Stimulated activated CD4-positive, alpha-beta T cell treated with anti-CD3 and anti-CD28 coated beads, Interleukin-2, amount 100 ng/mL, for 24 hours (primary cell): ENCODE results near the gene PDE4D.

Source experiments
- DNase-seq, 2 donors: peaks; one replicate each; pipeline ENCODE4 v3.0.0-alpha.2; 2020

Gene PDE4D

GRCh38 chr5:59542306-59542705 lies 351.2 kb downstream of the PDE4D start:
- DNase-seq = no peak

DNA sequence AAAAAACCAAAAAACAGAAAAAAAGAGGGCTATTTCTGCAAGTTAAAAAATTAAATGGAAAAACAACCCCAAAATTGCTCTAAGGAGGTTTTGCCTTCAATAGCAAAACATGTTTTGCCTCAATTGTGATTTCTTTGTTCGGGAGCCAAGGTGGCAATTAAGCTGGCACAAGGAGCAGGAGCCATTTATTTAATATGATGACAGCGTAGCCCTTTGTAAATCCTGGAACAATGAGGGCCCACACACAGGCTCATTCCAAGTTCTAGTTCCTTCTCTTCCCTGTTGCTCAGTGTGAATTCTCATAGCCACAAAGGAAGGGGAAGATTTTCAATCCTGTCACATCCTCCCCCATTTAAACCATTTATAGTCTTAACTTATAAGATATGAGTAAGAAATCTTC lies 353.2 kb downstream of the PDE4D start:
- DNase-seq = no peak

- DNase-seq = no peak
These were observed 354.8 kb downstream of the PDE4D start for GRCh38 chr5:59538750-59539121.

- DNase-seq = no peak
These were observed 355.4 kb downstream of the PDE4D start for GRCh38 chr5:59537961-59538749.

DNA sequence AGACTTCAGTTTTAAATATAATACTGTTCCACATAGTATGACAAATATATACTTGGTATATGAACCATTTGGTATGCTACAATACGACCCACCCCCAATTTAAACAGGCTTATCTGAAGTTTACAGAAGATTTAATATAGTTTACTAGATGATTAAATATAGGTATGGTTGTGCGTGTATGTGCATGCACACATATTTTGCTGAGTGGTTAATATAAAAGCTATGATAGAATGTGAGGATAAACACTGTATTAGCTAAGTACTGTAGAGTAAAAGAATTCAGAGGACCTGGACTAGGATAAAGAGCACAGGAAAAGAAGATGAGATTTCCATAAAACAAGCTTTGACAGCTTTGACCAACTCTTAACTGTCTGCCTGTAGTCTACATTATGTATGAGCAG lies 356.7 kb downstream of the PDE4D start:
- no peak for DNase-seq

DNA sequence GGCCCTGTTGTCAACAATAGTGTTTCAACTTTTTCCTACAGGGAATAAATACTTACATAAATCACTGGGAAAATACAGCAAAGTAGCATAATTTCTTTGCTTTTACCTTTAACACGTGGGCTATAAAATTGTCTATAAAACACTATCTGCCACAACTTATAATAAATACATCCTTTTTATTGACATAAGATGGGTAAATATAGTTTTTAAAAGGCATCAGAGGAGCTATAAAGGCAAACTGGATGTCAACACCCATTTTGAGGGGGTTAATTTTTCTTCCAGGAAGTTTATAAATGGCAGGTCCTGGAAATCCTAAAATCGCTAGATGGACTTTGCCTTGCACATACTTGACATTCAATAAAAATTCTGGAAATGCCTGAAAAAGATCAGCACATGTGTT lies 358.0 kb downstream of the PDE4D start:
- DNase-seq = no peak

DNA sequence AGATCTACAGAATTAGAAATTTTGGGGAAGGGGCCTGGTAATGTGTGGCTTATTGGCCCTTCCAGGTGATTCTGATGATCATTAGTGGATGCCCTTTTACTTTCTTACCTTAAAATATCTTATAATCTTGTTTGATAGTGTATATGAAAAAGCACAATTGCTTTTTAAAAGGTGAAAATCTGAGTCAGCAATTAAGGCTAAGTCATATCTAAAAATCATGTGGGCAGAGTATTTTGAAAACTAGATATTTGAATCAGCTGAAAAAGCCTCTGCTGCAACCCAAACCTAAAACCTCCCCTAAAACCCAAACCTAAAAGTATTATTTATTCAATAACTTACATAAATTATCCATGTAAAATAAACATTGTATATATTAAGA lies 359.8 kb downstream of the PDE4D start:
- DNase-seq = no peak

- DNase-seq = no peak
These were observed 360.4 kb downstream of the PDE4D start for GRCh38 chr5:59532979-59533729.

GRCh38 chr5:59529239-59529638 lies 364.3 kb downstream of the PDE4D start:
- DNase-seq = no peak

GRCh38 chr5:59528202-59528862 lies 365.2 kb downstream of the PDE4D start:
- DNase-seq = no peak

DNA sequence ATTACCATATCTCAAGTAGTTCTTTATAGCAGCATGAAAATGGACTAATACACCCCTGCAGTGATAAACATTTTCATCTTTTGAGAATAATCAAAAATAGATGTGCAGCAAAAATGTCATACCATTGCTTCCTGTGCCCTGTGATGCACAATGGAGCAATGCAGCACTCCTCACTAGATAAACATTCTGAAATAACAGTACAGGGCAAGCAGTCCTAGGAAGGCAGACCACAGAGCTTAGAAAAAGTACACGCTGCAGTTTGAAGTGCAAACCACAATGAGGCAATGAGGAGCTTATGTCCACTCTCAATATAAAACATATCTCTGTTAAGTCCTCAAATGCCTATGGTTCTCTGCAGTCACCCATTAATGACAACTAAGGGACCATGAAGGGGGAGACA lies 367.6 kb downstream of the PDE4D start:
- DNase-seq = no peak

- no peak for DNase-seq
These were observed 368.2 kb downstream of the PDE4D start for GRCh38 chr5:59525311-59525710.

DNA sequence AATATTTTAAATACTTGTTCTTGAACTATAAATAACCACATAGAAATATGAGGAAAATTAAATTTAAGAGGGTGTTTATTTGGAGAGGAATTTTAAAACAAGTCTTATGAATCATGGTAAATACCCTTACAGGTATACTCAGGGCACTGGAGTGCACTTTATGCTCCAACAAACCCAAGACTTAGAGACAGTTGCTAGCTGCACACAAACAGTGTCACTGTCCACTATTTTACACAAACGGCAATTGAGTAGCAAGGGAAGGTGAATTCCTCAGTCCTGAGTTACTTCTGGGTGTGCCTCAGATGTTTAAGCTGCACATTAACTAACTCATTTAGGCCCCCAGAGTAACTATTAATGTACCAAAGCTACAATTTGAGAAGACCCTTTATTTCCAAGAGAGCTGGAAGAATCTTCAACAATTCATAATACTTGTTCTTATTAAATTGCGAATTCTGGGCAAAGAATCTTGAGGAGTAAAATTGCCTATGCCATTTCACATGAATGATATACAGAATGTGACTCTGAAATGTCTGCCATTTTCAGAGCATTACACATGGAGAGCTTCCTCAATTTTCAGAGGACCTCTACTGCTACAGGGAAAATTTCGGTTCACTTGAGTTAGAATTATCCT lies 371.2 kb downstream of the PDE4D start:
- no peak for DNase-seq

DNA sequence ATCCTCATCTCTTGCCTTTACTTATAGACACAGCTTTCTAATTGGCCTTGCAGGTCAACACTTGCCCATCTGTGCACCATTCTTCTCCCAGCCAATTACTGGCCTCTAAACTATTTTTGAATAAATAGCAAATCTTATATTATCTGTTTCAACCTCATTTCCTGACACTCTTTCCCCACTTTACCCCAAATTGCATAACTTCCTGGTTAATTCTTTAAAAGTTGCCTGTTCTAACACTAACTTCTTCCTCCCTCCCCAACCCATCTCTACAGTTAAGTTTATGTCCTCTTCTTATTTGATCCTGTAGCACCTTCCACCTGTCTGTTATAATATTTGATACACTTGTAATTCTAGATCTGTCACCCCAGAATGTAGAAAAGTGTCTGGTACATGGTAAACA lies 372.1 kb downstream of the PDE4D start:
- no peak for DNase-seq

DNA sequence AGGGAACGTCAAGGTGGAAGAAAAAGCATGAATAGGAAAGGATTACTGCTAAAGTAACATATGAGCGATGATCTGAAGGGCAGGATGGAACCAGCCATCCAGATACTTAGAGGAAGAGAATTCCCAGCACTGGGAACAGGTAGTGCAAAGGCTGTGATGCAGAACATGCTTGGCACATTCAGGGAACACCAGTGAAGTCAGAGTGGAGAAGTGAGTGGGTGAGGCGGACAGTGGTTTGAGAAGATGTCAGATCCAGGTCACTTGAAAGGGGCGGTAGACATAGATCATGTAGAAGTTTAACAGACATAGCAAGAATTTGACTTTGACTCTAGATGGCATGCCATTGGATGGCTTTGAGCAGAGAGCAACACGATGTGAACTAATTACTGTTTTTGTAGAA lies 374.2 kb downstream of the PDE4D start:
- no peak for DNase-seq

DNA sequence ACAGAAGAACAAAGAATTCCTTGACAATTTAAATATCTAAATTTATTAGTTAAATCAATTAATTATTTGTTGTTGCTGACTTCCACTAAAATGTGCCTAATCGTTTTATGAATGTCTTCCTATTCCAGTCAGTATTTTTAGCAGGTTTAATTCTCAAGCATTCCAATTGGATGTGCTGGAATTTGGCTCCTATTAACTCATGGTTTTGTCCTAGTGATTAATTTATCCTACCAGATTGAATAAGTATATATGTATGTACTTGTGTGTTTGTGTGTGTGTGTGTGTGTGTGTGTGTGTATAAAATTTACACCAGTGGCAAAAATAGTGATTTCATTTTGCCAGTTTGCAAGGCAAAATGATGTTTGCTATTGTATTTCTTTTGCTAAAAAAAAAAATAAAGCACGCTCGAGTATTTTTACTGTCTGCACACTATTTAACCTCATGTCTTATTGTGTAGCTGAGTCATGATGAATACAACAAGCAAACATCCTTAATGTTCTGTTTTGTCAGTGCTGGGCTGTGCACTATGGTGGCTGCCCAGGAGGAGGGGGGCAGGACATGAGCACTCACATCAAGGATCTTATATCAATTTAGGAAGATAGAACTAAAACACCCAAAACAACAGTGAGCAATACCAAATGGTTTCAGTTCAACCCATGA lies 375.5 kb downstream of the PDE4D start:
- DNase-seq = no peak

- DNase-seq = no peak
These were observed 377.4 kb downstream of the PDE4D start for GRCh38 chr5:59516161-59516560.

DNA sequence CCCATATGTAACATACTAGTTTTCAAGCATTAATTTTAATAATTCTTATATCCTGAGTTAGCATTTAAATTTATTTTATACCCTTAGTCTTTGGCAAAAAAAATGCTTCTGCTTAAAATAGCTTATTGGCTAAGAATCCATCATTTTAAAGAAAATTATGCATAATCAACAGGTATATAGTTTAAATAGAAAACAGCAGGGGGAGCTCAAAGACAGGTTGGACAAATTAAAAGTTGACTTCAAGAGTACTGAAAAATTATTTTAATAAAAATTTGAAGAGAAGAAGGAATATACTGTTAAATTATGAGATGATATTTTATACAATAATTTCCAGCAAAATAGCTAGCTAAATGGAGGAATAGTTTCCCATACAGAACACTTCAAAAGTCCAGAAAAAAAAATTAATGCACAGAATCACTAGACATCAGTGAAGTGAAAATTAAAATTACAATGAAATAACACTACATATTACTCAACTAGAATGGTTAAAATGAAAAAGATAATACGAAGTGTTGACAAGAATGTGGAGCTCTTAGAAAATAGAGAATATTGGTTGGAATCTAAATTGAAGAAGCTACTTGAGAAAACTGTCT lies 387.1 kb downstream of the PDE4D start:
- no peak for DNase-seq

- no peak for DNase-seq
These were observed 389.5 kb downstream of the PDE4D start for GRCh38 chr5:59504043-59504442.

GRCh38 chr5:59503220-59503619 lies 390.3 kb downstream of the PDE4D start:
- no peak for DNase-seq

- DNase-seq = no peak
These were observed 392.2 kb downstream of the PDE4D start for GRCh38 chr5:59501316-59501715.

- no peak for DNase-seq
These were observed 393.5 kb downstream of the PDE4D start for GRCh38 chr5:59500014-59500413.

- DNase-seq = no peak
These were observed 396.3 kb downstream of the PDE4D start for GRCh38 chr5:59497207-59497606.
